NCI-H2196 treated with DMSO at 0.1 percent for 48 hours (cell line): ENCODE measurements around the gene SESN2.

ENCODE experiments used
- DNase-seq: peaks from one replicate; lab custom pipeline; 2025; ENCODE audit not compliant: unreplicated experiment; lab: John Stamatoyannopoulos, UW

The SESN2 gene

GRCh38 chr1:28282426-28283407 is 23.4 kb downstream of the SESN2 start:
- DNase-seq, result no peak

GRCh38 chr1:28286111-28286510 is 26.8 kb downstream of the SESN2 start:
- DNase-seq, result no peak

GRCh38 chr1:28288487-28288886 is 29.2 kb downstream of the SESN2 start:
- DNase-seq, result no peak

- DNase-seq, result no peak
These were observed 31.5 kb downstream of the SESN2 start for GRCh38 chr1:28290851-28291250.

GRCh38 chr1:28291711-28292110 is 32.4 kb downstream of the SESN2 start:
- no peak for DNase-seq

- DNase-seq, result no peak
These were observed 36.6 kb downstream of the SESN2 start for GRCh38 chr1:28295936-28296335.

GRCh38 chr1:28296401-28297261 is 37.3 kb downstream of the SESN2 start:
- DNase-seq, result no peak

- no peak for DNase-seq
These were observed 38.5 kb downstream of the SESN2 start for GRCh38 chr1:28297826-28298225.

- DNase-seq, result no peak
These were observed 39.1 kb downstream of the SESN2 start for GRCh38 chr1:28298438-28298837.

GRCh38 chr1:28301368-28302174 is 42.3 kb downstream of the SESN2 start:
- DNase-seq, result no peak

GRCh38 chr1:28302247-28302646 is 42.9 kb downstream of the SESN2 start:
- DNase-seq, result no peak

GRCh38 chr1:28306301-28306949 is 47.1 kb downstream of the SESN2 start:
- no peak for DNase-seq

GRCh38 chr1:28308750-28309149 is 49.4 kb downstream of the SESN2 start:
- DNase-seq, result no peak

- DNase-seq, result no peak
These were observed 50.4 kb downstream of the SESN2 start for GRCh38 chr1:28309702-28310101.

GRCh38 chr1:28313702-28314546 is 54.6 kb downstream of the SESN2 start:
- DNase-seq, result no peak

GRCh38 chr1:28314547-28314941 is 55.2 kb downstream of the SESN2 start:
- no peak for DNase-seq

GRCh38 chr1:28317014-28317413 is 57.7 kb downstream of the SESN2 start:
- no peak for DNase-seq

- DNase-seq, result no peak
These were observed 62.9 kb downstream of the SESN2 start for GRCh38 chr1:28322194-28322593.

GRCh38 chr1:28323720-28324119 is 64.4 kb downstream of the SESN2 start:
- DNase-seq, result no peak

GRCh38 chr1:28326515-28326914 is 67.2 kb downstream of the SESN2 start:
- no peak for DNase-seq
